ENCODE data around the gene CA7.

DNA sequence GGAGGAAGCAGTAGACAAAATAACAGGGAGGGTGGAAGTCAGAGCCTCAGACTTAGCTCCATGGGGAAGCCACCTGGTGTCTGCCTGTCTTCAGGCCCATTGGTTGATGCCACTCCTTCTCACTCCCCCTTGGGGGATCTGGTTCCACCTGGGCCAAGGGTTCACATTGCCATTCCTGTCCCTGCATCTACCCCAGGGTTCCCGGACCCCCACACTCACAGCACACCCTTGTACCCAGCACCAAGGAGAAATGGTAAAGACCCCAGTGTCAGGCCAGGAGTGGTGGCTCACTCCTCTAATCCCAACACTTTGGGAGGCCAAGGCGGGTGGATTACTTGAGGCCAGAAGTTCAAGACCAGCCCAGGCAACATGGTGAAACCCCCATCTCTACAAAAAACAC is 1.0 kb upstream of the CA7 start:
- TF ChIP-seq POLR2A (IDR thresholded peaks at IDR 0.05) (no peak), EP300 (IDR thresholded peaks at IDR 0.05) (no peak)
- TF ChIP-seq, protein P1, sequence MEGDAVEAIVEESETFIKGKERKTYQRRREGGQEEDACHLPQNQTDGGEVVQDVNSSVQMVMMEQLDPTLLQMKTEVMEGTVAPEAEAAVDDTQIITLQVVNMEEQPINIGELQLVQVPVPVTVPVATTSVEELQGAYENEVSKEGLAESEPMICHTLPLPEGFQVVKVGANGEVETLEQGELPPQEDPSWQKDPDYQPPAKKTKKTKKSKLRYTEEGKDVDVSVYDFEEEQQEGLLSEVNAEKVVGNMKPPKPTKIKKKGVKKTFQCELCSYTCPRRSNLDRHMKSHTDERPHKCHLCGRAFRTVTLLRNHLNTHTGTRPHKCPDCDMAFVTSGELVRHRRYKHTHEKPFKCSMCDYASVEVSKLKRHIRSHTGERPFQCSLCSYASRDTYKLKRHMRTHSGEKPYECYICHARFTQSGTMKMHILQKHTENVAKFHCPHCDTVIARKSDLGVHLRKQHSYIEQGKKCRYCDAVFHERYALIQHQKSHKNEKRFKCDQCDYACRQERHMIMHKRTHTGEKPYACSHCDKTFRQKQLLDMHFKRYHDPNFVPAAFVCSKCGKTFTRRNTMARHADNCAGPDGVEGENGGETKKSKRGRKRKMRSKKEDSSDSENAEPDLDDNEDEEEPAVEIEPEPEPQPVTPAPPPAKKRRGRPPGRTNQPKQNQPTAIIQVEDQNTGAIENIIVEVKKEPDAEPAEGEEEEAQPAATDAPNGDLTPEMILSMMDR (IDR thresholded peaks at IDR 0.05): no peak

All from tibial nerve (tissue), 4 donors.